Superior temporal gyrus (tissue), 1 donor: Measurements from ENCODE around the gene PHACTR2.
"Not testable (repeated sequence)": the region's sequence is repeated elsewhere in the genome, so short reads cannot be mapped to it uniquely, and the experiment has no call there.

Experiments
- DNase-seq: peaks from one replicate; pipeline ENCODE4 v3.0.0-alpha.2; 2016; ENCODE audit errors: extremely low spot score

Gene PHACTR2

GRCh38 chr6:143859891-143860660 lies 182.3 kb downstream of the PHACTR2 start:
- DNase-seq = no peak

GRCh38 chr6:143863771-143864170 lies 186.0 kb downstream of the PHACTR2 start:
- no peak for DNase-seq

GRCh38 chr6:143864234-143864633 lies 186.5 kb downstream of the PHACTR2 start, which contains the start of gene ZC2HC1B:
Gene ZC2HC1B (plus strand): TSS chr6:143864474. CDS start chr6:143864540, 66 bp downstream.
- no peak for DNase-seq

DNA sequence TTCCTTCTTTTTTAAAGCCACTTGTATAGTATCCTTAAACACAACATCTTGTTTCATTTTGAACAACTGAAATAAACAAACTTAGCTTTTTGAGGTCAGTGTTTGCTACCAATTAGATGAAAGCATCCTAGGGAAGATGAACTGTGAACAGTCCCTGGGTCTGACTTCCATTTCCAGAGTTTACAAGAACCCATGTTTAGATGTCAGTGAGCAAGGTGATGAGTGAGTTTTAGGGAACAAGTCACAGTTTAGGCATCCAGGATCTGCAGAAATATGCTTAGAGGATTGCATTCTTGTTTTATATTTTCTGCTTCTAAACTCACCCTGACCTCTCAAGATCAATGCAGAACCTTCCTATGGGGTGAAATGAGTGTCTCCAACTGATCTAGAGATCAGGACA lies 189.5 kb downstream of the PHACTR2 start:
- DNase-seq = no peak

DNA sequence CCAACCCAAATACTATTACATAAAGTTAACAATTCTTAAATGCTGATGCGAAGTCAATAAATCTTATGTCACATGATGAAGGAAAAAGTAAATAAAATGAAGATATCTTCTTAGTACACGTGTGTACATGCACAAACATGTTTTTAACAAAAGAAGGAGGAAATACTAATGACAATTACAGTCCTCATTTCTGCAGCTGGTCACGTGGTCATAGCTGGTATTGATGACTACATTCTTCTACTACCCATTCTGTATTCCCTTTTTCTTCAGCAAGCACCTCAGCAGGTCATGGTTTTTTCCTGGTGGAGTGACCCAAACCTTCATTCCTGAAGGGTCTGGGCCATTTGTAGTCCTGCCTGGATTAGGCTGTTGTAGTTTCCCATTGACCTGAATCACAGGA lies 191.0 kb downstream of the PHACTR2 start:
- not testable (repeated sequence) for DNase-seq

DNA sequence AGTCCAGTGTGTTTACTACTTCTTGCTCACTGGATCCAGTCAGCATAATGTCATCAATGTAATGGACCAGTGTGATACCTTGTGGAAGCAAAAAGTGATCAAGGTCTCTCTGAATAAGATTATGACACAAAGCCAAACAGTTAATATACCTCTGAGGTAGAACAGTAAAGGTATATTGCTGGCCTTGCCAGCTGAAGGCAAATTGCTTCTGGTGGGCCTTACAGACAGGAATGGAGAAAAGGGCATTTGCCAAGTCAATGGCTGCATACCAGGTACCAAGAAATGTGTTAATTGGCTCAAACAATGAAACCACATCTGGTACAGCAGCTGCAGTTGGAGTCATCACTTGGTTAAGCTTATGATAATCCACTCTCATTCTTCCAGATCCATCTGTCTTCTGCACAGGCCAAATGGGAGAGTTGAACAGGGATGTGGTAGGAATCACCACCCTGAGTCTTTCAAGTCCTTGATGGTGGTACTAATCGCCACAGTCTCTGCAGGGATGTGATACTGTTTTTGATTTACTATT lies 193.5 kb downstream of the PHACTR2 start:
- not testable (repeated sequence) for DNase-seq

- DNase-seq = no peak
Measured at GRCh38 chr6:143872201-143872600, 194.4 kb downstream of the PHACTR2 start.

GRCh38 chr6:143873600-143873999 lies 195.8 kb downstream of the PHACTR2 start:
- DNase-seq = not testable (repeated sequence)

- not testable (repeated sequence) for DNase-seq
Measured at GRCh38 chr6:143874503-143874902, 196.7 kb downstream of the PHACTR2 start.

- no peak for DNase-seq
Measured at GRCh38 chr6:143877584-143878271, 200.0 kb downstream of the PHACTR2 start.

GRCh38 chr6:143878272-143878760 lies 200.6 kb downstream of the PHACTR2 start:
- no peak for DNase-seq

GRCh38 chr6:143880412-143880811 lies 202.6 kb downstream of the PHACTR2 start:
- DNase-seq = no peak
